H1 (cell line): Measurements from ENCODE around the gene HES1. TPM values are rescaled to one million over a fixed set of nuclear protein-coding genes. Genes with fewer than 3 reads are reported as not detected.

Source experiments
- CTCF ChIA-PET: fragments of 300-600 bp; sonication (Branson Sonifier 250); formaldehyde crosslinking; loops from one replicate; lab custom pipeline; 2021; ENCODE audit not compliant: partially characterized antibody; lab: Charles Lee
- POLR2A ChIA-PET: fragments of 300-600 bp; sonication (Branson Sonifier 250); formaldehyde crosslinking; loops from one replicate; lab custom pipeline; 2021; ENCODE audit warnings: inconsistent platforms; ENCODE audit not compliant: partially characterized antibody; lab: Charles Lee
- DNase-seq, 2 experiments: peaks; one replicate each; pipeline versions ENCODE4 v3.0.0 to v3.0.0-alpha.2; 2010 to 2022; ENCODE audit warnings: low spot score in 2 of 2, low read depth in 1 of 2, mixed read lengths in 1 of 2
- FAIRE-seq: peaks from 2 replicates; lab custom pipeline; 2011; peaks lifted over from hg19 to GRCh38; lab: Jason Lieb, UNC
- H2AFZ ChIP-seq: 2 replicates; pipeline ENCODE4 v1.8.1; 2012; ENCODE audit warnings: low read length, inconsistent platforms
- H2AK5ac ChIP-seq: 2 replicates; pipeline ENCODE4 v1.6.1; 2013; ENCODE audit warnings: low read depth, low read length
- H2BK120ac ChIP-seq: replicated peaks from 2 replicates; pipeline ENCODE3; 2013; ENCODE audit warnings: low read depth, low read length, inconsistent platforms
- H2BK12ac ChIP-seq: 2 replicates; pipeline ENCODE4 v1.6.1; 2013; ENCODE audit warnings: low read depth, low read length
- H2BK15ac ChIP-seq: 2 replicates; pipeline ENCODE4 v1.6.1; 2013; ENCODE audit warnings: low read length
- H2BK20ac ChIP-seq: 2 replicates; pipeline ENCODE4 v1.6.1; 2013; ENCODE audit warnings: low read length
- H2BK5ac ChIP-seq: 2 replicates; pipeline ENCODE4 v1.6.1; 2013; ENCODE audit warnings: low read depth, low read length
- H3K14ac ChIP-seq: 2 replicates; pipeline ENCODE4 v1.6.1; 2013; ENCODE audit warnings: inconsistent platforms; ENCODE audit not compliant: insufficient read length
- H3K18ac ChIP-seq: 2 replicates; pipeline ENCODE4 v1.6.1; 2013; ENCODE audit warnings: low read length; ENCODE audit errors: extremely low read depth
- H3K23ac ChIP-seq: 2 replicates; pipeline ENCODE4 v1.6.1; 2013; ENCODE audit warnings: inconsistent platforms; ENCODE audit not compliant: insufficient read length
- H3K23me2 ChIP-seq: 2 replicates; pipeline ENCODE4 v1.6.1; 2013; ENCODE audit warnings: low read depth, low read length
- H3K27ac ChIP-seq: 2 replicates; pipeline ENCODE4 v1.6.1; 2011; ENCODE audit warnings: low read depth, low read length, inconsistent platforms
- H3K27me3 ChIP-seq, 4 experiments: replicated peaks in 1 of 4; 1 replicate in 1 of 4; 2 replicates in 3 of 4; pipeline versions ENCODE4 v1.6.1 to v1.8.1; 2011 to 2013; ENCODE audit warnings: low read length in 3 of 4, mild to moderate bottlenecking in 3 of 4, inconsistent platforms in 2 of 4, mixed read lengths in 2 of 4, moderate library complexity in 1 of 4; ENCODE audit not compliant: control insufficient read depth in 3 of 4, insufficient read depth in 3 of 4; ENCODE audit errors: extremely low read depth in 1 of 4
- H3K36me3 ChIP-seq, 4 experiments: 2 replicates each; pipeline versions ENCODE4 v1.6.1 to v1.8.1; 2011 to 2013; ENCODE audit warnings: mild to moderate bottlenecking in 4 of 4, low read length in 3 of 4, moderate library complexity in 2 of 4, control low read depth in 1 of 4, inconsistent platforms in 1 of 4; ENCODE audit not compliant: insufficient read depth in 4 of 4, control insufficient read depth in 2 of 4
- H3K4ac ChIP-seq: replicated peaks from 2 replicates; pipeline ENCODE3; 2013; ENCODE audit warnings: low read length, low read depth, mixed read lengths, inconsistent platforms; ENCODE audit not compliant: insufficient read length
- H3K4me1 ChIP-seq, 4 experiments: replicated peaks in 1 of 4; 1 replicate in 1 of 4; 2 replicates in 3 of 4; pipeline versions ENCODE4 v1.6.1 to v1.8.1; 2011 to 2013; ENCODE audit warnings: low read length in 3 of 4, inconsistent platforms in 2 of 4, mixed read lengths in 1 of 4; ENCODE audit not compliant: insufficient read depth in 4 of 4, control insufficient read depth in 3 of 4
- H3K4me2 ChIP-seq, 2 experiments: 2 replicates each; pipeline versions ENCODE4 v1.6.1 to v1.8.1; 2011 to 2013; ENCODE audit warnings: low read depth in 2 of 2, low read length in 2 of 2, control low read depth in 1 of 2, inconsistent platforms in 1 of 2, mild to moderate bottlenecking in 1 of 2; ENCODE audit not compliant: insufficient read depth in 1 of 2
- H3K4me3 ChIP-seq, 4 experiments: fragments of 200-600, 300-600 bp in 1 of 4; sonication (generic), shearing (Covaris generic), sonication (Bioruptor Twin) in 1 of 4; 2 replicates each; pipeline versions ENCODE4 v1.5.1 to v1.8.1; 2011 to 2016; ENCODE audit warnings: low read length in 4 of 4, low read depth in 3 of 4, control low read depth in 2 of 4, inconsistent platforms in 2 of 4, mild to moderate bottlenecking in 2 of 4, mixed read lengths in 1 of 4, moderate library complexity in 1 of 4; ENCODE audit not compliant: insufficient read depth in 2 of 4; ENCODE audit errors: extremely low read depth in 1 of 4
- H3K56ac ChIP-seq: replicated peaks from 2 replicates; pipeline ENCODE3; 2013; ENCODE audit warnings: low read depth, mild to moderate bottlenecking, mixed read lengths, low read length, inconsistent platforms; ENCODE audit not compliant: insufficient read length
- H3K79me1 ChIP-seq: 2 replicates; pipeline ENCODE4 v1.6.1; 2013; ENCODE audit warnings: low read depth, low read length, control low read depth
- H3K79me2 ChIP-seq, 2 experiments: 2 replicates each; pipeline versions ENCODE4 v1.6.1 to v1.8.1; 2012 to 2013; ENCODE audit warnings: low read length in 2 of 2, mild to moderate bottlenecking in 2 of 2, inconsistent platforms in 1 of 2; ENCODE audit not compliant: insufficient read depth in 2 of 2, control insufficient read depth in 1 of 2
- H3K9ac ChIP-seq, 4 experiments: replicated peaks in 1 of 4; 1 replicate in 1 of 4; 2 replicates in 3 of 4; pipeline versions ENCODE4 v1.6.1 to v1.8.1; 2011 to 2013; ENCODE audit warnings: low read depth in 3 of 4, low read length in 3 of 4, control low read depth in 2 of 4, mild to moderate bottlenecking in 2 of 4, moderate library complexity in 2 of 4, inconsistent platforms in 1 of 4; ENCODE audit errors: extremely low read depth in 1 of 4
- H3K9me3 ChIP-seq, 2 experiments: 2 replicates each; pipeline versions ENCODE4 v1.6.1 to v1.8.1; 2012 to 2013; ENCODE audit warnings: mild to moderate bottlenecking in 2 of 2, moderate library complexity in 2 of 2, control low read depth in 1 of 2, inconsistent platforms in 1 of 2, low read depth in 1 of 2, low read length in 1 of 2, mixed read lengths in 1 of 2; ENCODE audit not compliant: insufficient read depth in 2 of 2
- H4K20me1 ChIP-seq, 2 experiments: replicated peaks in 1 of 2; 2 replicates each; pipeline versions ENCODE3 to v1.8.1; 2011 to 2013; ENCODE audit warnings: inconsistent platforms in 2 of 2, low read length in 2 of 2, mild to moderate bottlenecking in 1 of 2; ENCODE audit not compliant: insufficient read depth in 2 of 2, control insufficient read depth in 1 of 2
- H4K5ac ChIP-seq: 2 replicates; pipeline ENCODE4 v1.6.1; 2013; ENCODE audit warnings: low read length, low read depth, mixed read lengths, inconsistent platforms; ENCODE audit not compliant: insufficient read length
- H4K8ac ChIP-seq: 2 replicates; pipeline ENCODE4 v1.8.0; 2013; ENCODE audit warnings: mild to moderate bottlenecking, moderate library complexity, low read length, inconsistent platforms; ENCODE audit not compliant: insufficient read depth; ENCODE audit errors: extremely low read depth
- H4K91ac ChIP-seq: replicated peaks from 2 replicates; pipeline ENCODE3; 2013; ENCODE audit warnings: low read length, mixed read lengths, inconsistent platforms; ENCODE audit not compliant: insufficient read length
- ATF2 ChIP-seq: IDR thresholded peaks from 2 replicates; pipeline ENCODE4 v1.6.1; 2012; ENCODE audit warnings: low read length, inconsistent platforms
- BCL11A ChIP-seq, 2 experiments: IDR thresholded peaks; one replicate each; pipeline ENCODE4 v1.6.1; 2011; ENCODE audit warnings: low read depth in 2 of 2, low read length in 2 of 2, mild to moderate bottlenecking in 2 of 2
- CBX5 ChIP-seq: fragments of 300-800, 300-1000 bp; sonication (generic); IDR thresholded peaks from 2 replicates; pipeline ENCODE4 v1.7.1; 2016; ENCODE audit warnings: antibody characterized with exemption, low read length, low read depth
- CHD1 ChIP-seq: IDR thresholded peaks from 2 replicates; pipeline ENCODE4 v1.6.1; 2012; ENCODE audit warnings: low read depth, low read length, improper control_type of control experiment
- EGR1 ChIP-seq: IDR thresholded peaks from 2 replicates; pipeline ENCODE4 v1.6.1; 2011; ENCODE audit warnings: low read depth, low read length, borderline replicate concordance
- GTF2F1 ChIP-seq: IDR thresholded peaks from 2 replicates; pipeline ENCODE4 v1.6.1; 2012; ENCODE audit warnings: low read depth, low read length, improper control_type of control experiment, borderline replicate concordance
- HDAC6 ChIP-seq: IDR thresholded peaks from one replicate; pipeline ENCODE4 v1.7.1; 2012; ENCODE audit warnings: low read depth, mild to moderate bottlenecking, inconsistent platforms, low read length, moderate library complexity
- KDM5A ChIP-seq: fragments of 200-600 bp; IDR thresholded peaks from 2 replicates; pipeline ENCODE4 v1.7.1; 2012; ENCODE audit warnings: mild to moderate bottlenecking, low read length, inconsistent platforms, mixed read lengths
- PHF8 ChIP-seq: fragments of 200-600 bp; sonication (generic); conservative IDR thresholded peaks from 2 replicates; pipeline ENCODE4 v1.7.1; 2012; ENCODE audit warnings: low read depth, mild to moderate bottlenecking, inconsistent platforms, low read length, moderate library complexity
- POLR2AphosphoS5 ChIP-seq: IDR thresholded peaks from 2 replicates; pipeline ENCODE4 v1.6.1; 2011; ENCODE audit warnings: low read depth, low read length
- SAP30 ChIP-seq: fragments of 300-600 bp; sonication (generic); IDR thresholded peaks from 2 replicates; pipeline ENCODE4 v1.7.1; 2012; ENCODE audit warnings: low read length, moderate library complexity, mild to moderate bottlenecking, inconsistent platforms; ENCODE audit not compliant: insufficient read depth, insufficient replicate concordance
- SIN3A ChIP-seq, 2 experiments: IDR thresholded peaks in 1 of 2; conservative IDR thresholded peaks in 1 of 2; 2 replicates each; pipeline ENCODE4 v1.6.1; 2011 to 2012; ENCODE audit warnings: low read length in 2 of 2, improper control_type of control experiment in 1 of 2, low read depth in 1 of 2, mild to moderate bottlenecking in 1 of 2
- TAF7 ChIP-seq: optimal IDR thresholded peaks from 2 replicates; pipeline ENCODE3; 2011; ENCODE audit warnings: low read depth, mild to moderate bottlenecking, inconsistent platforms, low read length, moderate library complexity, borderline replicate concordance
- WGBS, 2 experiments: shearing (Covaris generic) in 1 of 2; methylation state at CpG; one replicate each; pipeline versions ENCODE4 v1.1.6 to v1.1.7; 2013 to 2015; ENCODE audit warnings: low lambda C conversion rate in 2 of 2, mixed read lengths in 2 of 2, inconsistent platforms in 1 of 2, low coverage in 1 of 2, missing lambda C conversion rate in 1 of 2; ENCODE audit not compliant: insufficient replicate concordance in 2 of 2, insufficient coverage in 1 of 2, insufficient read length in 1 of 2; ENCODE audit errors: extremely low coverage in 1 of 2, missing lambda C conversion rate in 1 of 2; 5-methylcytosine and 5-hydroxymethylcytosine counted together
- polyA plus RNA-seq, 7 experiments: library from polyadenylated mRNA; depleted of rRNA in 3 of 7; stranded (reverse) in 5 of 7; unstranded in 2 of 7; fragments of >200 nt in 5 of 7; fragments of 200-250 nt in 2 of 7; gene quantifications; 1 replicate in 5 of 7; 2 replicates in 1 of 7; 4 replicates in 1 of 7; pipeline versions ENCODE4 v1.2.1 to v1.2.3, GENCODE V29; 2011 to 2013; ENCODE audit warnings: missing spikeins in 2 of 7, mixed read lengths in 2 of 7
- total RNA-seq: library from RNA; stranded (reverse); fragmentation: NEBNext Ultra II Directional; extraction: Animal tissue kit (Norgen Biotek cat#: 25700); gene quantifications from 2 replicates; pipeline ENCODE4 v1.2.1, GENCODE V29; 2021

HES1 gene
- total and polyA plus RNA-seq, 2 of the 8 experiments (the other 6 are each of a cell fraction or from before 2014, with no cell fraction given) = 7.9 to 12.9 TPM

GRCh38 chr3:194170793-194171192, 34.8 kb downstream of the HES1 start:
- Histone ChIP-seq H3K14ac (no peak overlapping the region), H3K18ac (no peak overlapping the region), H4K8ac (no peak overlapping the region), H2BK20ac (no peak overlapping the region), H3K4me1 (peaks cover 3 to 17% (median 6%) of the 10 kb centered on the region in 4 experiments; a peak in 6 of 7 replicates), H3K9me3 (no peaks in the 10 kb centered on the region), H3K36me3 (no peaks in the 10 kb centered on the region), H4K91ac (no peak overlapping the region), H2BK5ac (no peak overlapping the region), H2AFZ (no peak overlapping the region), H2BK15ac (no peak overlapping the region), H2BK12ac (no peak overlapping the region), H3K23ac (no peak overlapping the region), H4K5ac (no peak overlapping the region), H3K79me2 (no peaks in the 10 kb centered on the region), H3K4me3 (no peak overlapping the region), H3K56ac (no peak overlapping the region), H3K4ac (no peak overlapping the region), H3K27me3 (no peaks in the 10 kb centered on the region), H3K27ac (no peak overlapping the region), H3K4me2 (no peak overlapping the region), H4K20me1 (no peaks in the 10 kb centered on the region), H3K23me2 (no peaks in the 10 kb centered on the region), H2BK120ac (no peak overlapping the region), H3K79me1 (no peaks in the 10 kb centered on the region), H3K9ac (no peak overlapping the region), H2AK5ac (no peak overlapping the region)
- no peak for DNase-seq
- POLR2A ChIA-PET = no interaction called here
- 68% methylated on average over 2 of the region's 2 CpGs; no CpG with 5 or more reads in 1 of the 2 experiments for WGBS, 2 experiments
- CTCF ChIA-PET = interaction anchor here (0.6 to 2.7 kb wide), 7 partner anchors 15 to 390 kb away, joined by 3 to 12 read pairs (median 4); no protein-coding TSS in a partner anchor
- FAIRE-seq = no peak
- TF ChIP-seq HDAC6 (no peak), CBX5 (no peak), ATF2 (no peak), POLR2AphosphoS5 (no peak), BCL11A (IDR thresholded peaks at IDR 0.05; ENCODE audit: low read depth in 2 of 2, low read length in 2 of 2) (no peak), EGR1 (no peak), TAF7 (no peak), PHF8 (no peak), KDM5A (no peak), CHD1 (no peak), SAP30 (no peak), GTF2F1 (no peak), SIN3A (conservative IDR thresholded peaks at IDR 0.05 in 1 of 2, IDR thresholded peaks at IDR 0.05 in 1 of 2; ENCODE audit: low read depth in 1 of 2, low read length in 2 of 2) (no peak)
